Stimulated activated CD4-positive, alpha-beta T cell treated with anti-CD3 and anti-CD28 coated beads, Interleukin-2, amount 100 ng/mL, for 24 hours (primary cell): Measurements from ENCODE around the gene EMID1.
"Not testable (repeated sequence)": the region's sequence is repeated elsewhere in the genome, so short reads cannot be mapped to it uniquely, and the experiment has no call there.

Experiments used
- DNase-seq, 2 donors: peaks; one replicate each; pipeline ENCODE4 v3.0.0-alpha.2; 2020

Gene EMID1

GRCh38 chr22:29211466-29211865, 5.8 kb downstream of the EMID1 start:
- no peak for DNase-seq

GRCh38 chr22:29212743-29213142, 7.0 kb downstream of the EMID1 start:
- DNase-seq: no peak

- no peak for DNase-seq
Observed at GRCh38 chr22:29213493-29213892, 7.8 kb downstream of the EMID1 start.

- no peak for DNase-seq
Observed at GRCh38 chr22:29214232-29214631, 8.5 kb downstream of the EMID1 start.

- DNase-seq: no peak
Observed at GRCh38 chr22:29215012-29215860, 9.5 kb downstream of the EMID1 start.

GRCh38 chr22:29216011-29216872, 10.5 kb downstream of the EMID1 start:
- no peak for DNase-seq

GRCh38 chr22:29216873-29217666, 11.4 kb downstream of the EMID1 start:
- DNase-seq: no peak

GRCh38 chr22:29217827-29218757, 12.4 kb downstream of the EMID1 start:
- no peak for DNase-seq

- no peak for DNase-seq
Observed at GRCh38 chr22:29218758-29219408, 13.2 kb downstream of the EMID1 start.

- not testable (repeated sequence) for DNase-seq
Observed at GRCh38 chr22:29219409-29219782, 13.7 kb downstream of the EMID1 start.

- no peak for DNase-seq
Observed at GRCh38 chr22:29219881-29220670, 14.4 kb downstream of the EMID1 start.

GRCh38 chr22:29224121-29224858, 18.6 kb downstream of the EMID1 start:
- DNase-seq: no peak

- DNase-seq: no peak
Observed at GRCh38 chr22:29224859-29225410, 19.2 kb downstream of the EMID1 start.

- no peak for DNase-seq
Observed at GRCh38 chr22:29225422-29226090, 19.9 kb downstream of the EMID1 start.

GRCh38 chr22:29226351-29226981, 20.8 kb downstream of the EMID1 start:
- no peak for DNase-seq

GRCh38 chr22:29230972-29231875, 25.5 kb downstream of the EMID1 start:
- no peak for DNase-seq
